ENCODE results near the gene DAPK1.

The DAPK1 gene

GRCh38 chr9:87599901-87600610, 102.4 kb downstream of the DAPK1 start:
- Mint-ChIP-seq H3K4me1 (peaks cover 82% of the 10 kb centered on the region), H3K36me3 (ENCODE audit: low read depth) (peaks cover 16% of the 10 kb centered on the region), H3K27me3 (ENCODE audit: low read depth) (peaks cover 28% of the 10 kb centered on the region), H3K4me3 (peak overlapping the region in 2 of 3 experiments; percentile 12 to 24), H3K9me3 (no peaks in the 10 kb centered on the region), H3K27ac (peak overlapping the region; percentile 31 to 84 (median 66))
- TF ChIP-seq, protein P1, sequence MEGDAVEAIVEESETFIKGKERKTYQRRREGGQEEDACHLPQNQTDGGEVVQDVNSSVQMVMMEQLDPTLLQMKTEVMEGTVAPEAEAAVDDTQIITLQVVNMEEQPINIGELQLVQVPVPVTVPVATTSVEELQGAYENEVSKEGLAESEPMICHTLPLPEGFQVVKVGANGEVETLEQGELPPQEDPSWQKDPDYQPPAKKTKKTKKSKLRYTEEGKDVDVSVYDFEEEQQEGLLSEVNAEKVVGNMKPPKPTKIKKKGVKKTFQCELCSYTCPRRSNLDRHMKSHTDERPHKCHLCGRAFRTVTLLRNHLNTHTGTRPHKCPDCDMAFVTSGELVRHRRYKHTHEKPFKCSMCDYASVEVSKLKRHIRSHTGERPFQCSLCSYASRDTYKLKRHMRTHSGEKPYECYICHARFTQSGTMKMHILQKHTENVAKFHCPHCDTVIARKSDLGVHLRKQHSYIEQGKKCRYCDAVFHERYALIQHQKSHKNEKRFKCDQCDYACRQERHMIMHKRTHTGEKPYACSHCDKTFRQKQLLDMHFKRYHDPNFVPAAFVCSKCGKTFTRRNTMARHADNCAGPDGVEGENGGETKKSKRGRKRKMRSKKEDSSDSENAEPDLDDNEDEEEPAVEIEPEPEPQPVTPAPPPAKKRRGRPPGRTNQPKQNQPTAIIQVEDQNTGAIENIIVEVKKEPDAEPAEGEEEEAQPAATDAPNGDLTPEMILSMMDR (IDR thresholded peaks at IDR 0.05; ENCODE audit: unreplicated experiment in 3 of 3) = no peak

DNA sequence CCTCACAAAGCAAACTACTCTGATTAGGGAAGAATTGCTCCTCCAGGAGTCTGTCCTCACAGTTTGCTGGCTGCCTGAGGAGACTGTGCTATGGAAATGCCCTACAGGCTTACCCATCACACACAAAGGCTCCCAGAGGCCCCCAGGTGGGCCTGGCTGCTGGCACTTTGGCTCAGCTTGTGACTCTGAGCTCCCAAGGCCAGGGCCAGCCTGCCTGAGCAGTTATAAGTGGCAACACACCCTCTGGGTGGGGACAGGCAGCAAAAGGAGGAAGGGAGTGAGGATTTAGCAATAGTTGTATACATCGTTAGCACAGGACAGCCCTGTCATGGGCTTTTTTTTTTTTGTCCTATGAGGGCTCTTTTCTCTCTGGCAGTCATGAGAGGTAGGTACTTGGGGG, 103.5 kb downstream of the DAPK1 start:
- peak overlapping the region in 2 of 3 experiments; percentile 51 to 84 for H3K27ac Mint-ChIP-seq
- no peak overlapping the region for H3K4me3 Mint-ChIP-seq
- TF ChIP-seq, protein P1 (IDR thresholded peaks at IDR 0.05; ENCODE audit: unreplicated experiment in 3 of 3) = no peak
- H3K9me3 Mint-ChIP-seq = no peaks in the 10 kb centered on the region
- peaks cover 18% of the 10 kb centered on the region for H3K36me3 Mint-ChIP-seq (ENCODE audit: low read depth)
- H3K4me1 Mint-ChIP-seq = peaks cover 73% of the 10 kb centered on the region
- H3K27me3 Mint-ChIP-seq (ENCODE audit: low read depth) = peaks cover 28% of the 10 kb centered on the region

- no peaks in the 10 kb centered on the region for H3K9me3 Mint-ChIP-seq
- peak overlapping the region in 2 of 3 experiments; percentile 18 to 51 for H3K27ac Mint-ChIP-seq
- no peak overlapping the region for H3K4me3 Mint-ChIP-seq
Observed at GRCh38 chr9:87601595-87601994, 103.9 kb downstream of the DAPK1 start.

GRCh38 chr9:87602933-87603643, 105.4 kb downstream of the DAPK1 start:
- H3K27ac Mint-ChIP-seq = peak overlapping the region; percentile 53 to 77 (median 75)
- peaks cover 33% of the 10 kb centered on the region for H3K36me3 Mint-ChIP-seq (ENCODE audit: low read depth)
- TF ChIP-seq, protein P1 (IDR thresholded peaks at IDR 0.05; ENCODE audit: unreplicated experiment in 3 of 3) = no peak
- no peaks in the 10 kb centered on the region for H3K9me3 Mint-ChIP-seq
- H3K4me3 Mint-ChIP-seq = no peak overlapping the region
- H3K4me1 Mint-ChIP-seq = peaks cover 55% of the 10 kb centered on the region
- H3K27me3 Mint-ChIP-seq (ENCODE audit: low read depth) = peaks cover 24% of the 10 kb centered on the region

More at GRCh38 chr9:87601595-87601994, 103.9 kb downstream of the DAPK1 start:
- TF ChIP-seq, protein P1 (IDR thresholded peaks at IDR 0.05; ENCODE audit: unreplicated experiment in 3 of 3) = no peak
- peaks cover 19% of the 10 kb centered on the region for H3K36me3 Mint-ChIP-seq (ENCODE audit: low read depth)
- peaks cover 69% of the 10 kb centered on the region for H3K4me1 Mint-ChIP-seq
- H3K27me3 Mint-ChIP-seq (ENCODE audit: low read depth) = peaks cover 28% of the 10 kb centered on the region

DNA sequence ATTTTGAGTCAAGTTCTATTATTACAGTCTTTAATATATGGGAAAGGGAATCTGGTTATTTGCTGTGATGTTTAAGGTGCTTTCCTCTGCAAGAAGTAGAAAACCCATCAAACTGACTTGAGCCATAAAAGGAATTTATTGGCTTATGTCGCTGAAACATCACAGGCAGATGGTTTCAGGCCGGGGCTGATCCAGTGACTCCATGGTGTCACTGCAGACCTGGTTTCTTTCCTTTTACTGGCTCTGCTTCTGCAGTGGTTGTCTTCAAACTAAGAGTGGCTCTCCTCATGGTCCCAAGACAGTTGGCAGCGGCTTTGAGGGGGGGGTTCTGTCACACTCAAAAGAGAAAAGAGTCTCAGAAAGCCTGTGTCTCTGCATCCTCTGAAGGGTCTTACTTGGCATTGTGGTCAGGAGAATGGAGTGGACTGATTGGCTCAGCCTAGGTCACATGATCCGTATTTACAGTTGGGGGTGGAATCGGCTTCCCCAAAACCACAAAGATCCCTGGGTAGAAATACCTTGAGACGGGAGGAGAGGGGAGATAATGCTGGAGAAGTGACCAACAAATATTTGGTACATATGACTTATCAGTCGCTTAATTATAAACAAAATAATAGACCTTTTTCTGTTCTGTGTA, 106.3 kb downstream of the DAPK1 start:
- no peak overlapping the region for H3K4me3 Mint-ChIP-seq
- H3K27me3 Mint-ChIP-seq (ENCODE audit: low read depth) = peaks cover 24% of the 10 kb centered on the region
- peaks cover 41% of the 10 kb centered on the region for H3K36me3 Mint-ChIP-seq (ENCODE audit: low read depth)
- TF ChIP-seq, protein P1 (IDR thresholded peaks at IDR 0.05; ENCODE audit: unreplicated experiment in 3 of 3) = no peak
- H3K4me1 Mint-ChIP-seq = peaks cover 46% of the 10 kb centered on the region
- no peaks in the 10 kb centered on the region for H3K9me3 Mint-ChIP-seq
- peak overlapping the region; percentile 53 to 77 (median 75) for H3K27ac Mint-ChIP-seq
